HepG2 (cell line): Measurements from ENCODE around the gene SPATA13. TPM values are rescaled to one million over a fixed set of nuclear protein-coding genes. Genes with fewer than 3 reads are reported as not detected.

Experiments
- ATAC-seq: fragments of 200-7000 bp; cut with Tn5 transposase; 3 replicates; pipeline ENCODE4 v1.9.1; 2020; ENCODE audit warnings: mild to moderate bottlenecking, moderate library complexity
- BruUV-seq: library from RNA; stranded (reverse); fragments of 400-500 nt; replicated peaks from 2 replicates; lab custom pipeline; 2021; lab: Mats Ljungman, UMichigan
- CTCF ChIA-PET: fragments of 300-600 bp; formaldehyde crosslinking; extraction: SDS; loops from one replicate; lab custom pipeline; 2021; ENCODE audit warnings: low total read pairs, inconsistent platforms, low intra/inter-chr PET ratio; lab: Yijun Ruan, JAX
- POLR2A ChIA-PET: fragments of 350-600 bp; sonication (Branson Sonifier 250); formaldehyde crosslinking; loops from one replicate; lab custom pipeline; 2020; ENCODE audit warnings: antibody characterized with exemption, inconsistent platforms; lab: Yijun Ruan, JAX
- DNase-seq: peaks from one replicate; pipeline ENCODE4 v3.0.0-alpha.2; 2015; ENCODE audit warnings: low spot score
- FAIRE-seq: peaks from 3 replicates; lab custom pipeline; 2011; peaks lifted over from hg19 to GRCh38; lab: Jason Lieb, UNC
- H2AFZ ChIP-seq: one replicate; pipeline ENCODE4 v1.6.1; 2011; ENCODE audit warnings: low read length, inconsistent platforms
- H3K27ac ChIP-seq: fragments of 300-600 bp; 3 replicates; pipeline ENCODE4 v1.8.0; 2011; ENCODE audit warnings: mixed run types, mild to moderate bottlenecking, mixed read lengths, low read length, inconsistent platforms; ENCODE audit not compliant: insufficient read depth; ENCODE audit errors: extremely low read length
- H3K27me3 ChIP-seq, 2 experiments: fragments of 200-600 bp in 1 of 2; 2 replicates in 1 of 2; 3 replicates in 1 of 2; pipeline versions ENCODE4 v1.6.0 to v1.8.0; 2011; ENCODE audit warnings: low read length in 2 of 2, mild to moderate bottlenecking in 2 of 2, moderate library complexity in 2 of 2, inconsistent platforms in 1 of 2; ENCODE audit not compliant: insufficient read depth in 2 of 2, control insufficient read depth in 1 of 2
- H3K36me3 ChIP-seq, 2 experiments: fragments of 200-600 bp in 1 of 2; replicated peaks in 1 of 2; 2 replicates in 1 of 2; 3 replicates in 1 of 2; pipeline versions ENCODE4 v1.5.1 to v1.8.0; 2011; ENCODE audit warnings: low read length in 2 of 2, inconsistent platforms in 1 of 2; ENCODE audit not compliant: insufficient read depth in 2 of 2, control insufficient read depth in 1 of 2
- H3K4me1 ChIP-seq: 2 replicates; pipeline ENCODE4 v1.5.1; 2012; ENCODE audit warnings: low read length, inconsistent platforms; ENCODE audit not compliant: insufficient read depth
- H3K4me2 ChIP-seq: 2 replicates; pipeline ENCODE4 v1.6.0; 2011; ENCODE audit warnings: low read depth, low read length, inconsistent platforms
- H3K4me3 ChIP-seq, 3 experiments: fragments of 200-600 bp in 1 of 3; sonication (generic), shearing (Covaris generic) in 1 of 3; replicated peaks in 1 of 3; 2 replicates each; pipeline ENCODE4 v1.5.1; 2011 to 2016; ENCODE audit warnings: low read length in 3 of 3, inconsistent platforms in 2 of 3, low read depth in 2 of 3, mild to moderate bottlenecking in 2 of 3, control low read depth in 1 of 3, mixed read lengths in 1 of 3; ENCODE audit not compliant: insufficient read depth in 1 of 3
- H3K79me2 ChIP-seq: one replicate; pipeline ENCODE4 v1.6.1; 2011; ENCODE audit warnings: low read length, inconsistent platforms; ENCODE audit not compliant: insufficient read depth
- H3K9ac ChIP-seq: 2 replicates; pipeline ENCODE4 v1.6.0; 2011; ENCODE audit warnings: mild to moderate bottlenecking, low read depth, low read length, inconsistent platforms; ENCODE audit not compliant: insufficient read depth
- H3K9me3 ChIP-seq: 2 replicates; pipeline ENCODE4 v1.5.1; 2012; ENCODE audit warnings: mild to moderate bottlenecking, low read length
- H4K20me1 ChIP-seq: 2 replicates; pipeline ENCODE4 v1.6.0; 2011; ENCODE audit warnings: inconsistent platforms, mild to moderate bottlenecking, low read length, moderate library complexity; ENCODE audit not compliant: insufficient read depth
- RORA ChIP-seq: sonication (generic); formaldehyde crosslinking; IDR thresholded peaks from 2 replicates; pipeline ENCODE4 v1.5.0; 2020; ENCODE audit warnings: mild to moderate bottlenecking, missing genetic modification reagents, moderate library complexity
- ZFAT ChIP-seq: sonication (generic); formaldehyde crosslinking; conservative IDR thresholded peaks from 2 replicates; pipeline ENCODE4 v1.8.1; 2023; ENCODE audit warnings: missing genetic modification reagents, inconsistent platforms
- ZNF562 ChIP-seq: sonication (generic); formaldehyde crosslinking; IDR thresholded peaks from 2 replicates; pipeline ENCODE4 v1.8.0; 2022; ENCODE audit warnings: missing genetic modification reagents, borderline replicate concordance
- ZNF777 ChIP-seq: sonication (generic); formaldehyde crosslinking; IDR thresholded peaks from 2 replicates; pipeline ENCODE4 v1.4.0; 2020; ENCODE audit warnings: missing genetic modification reagents
- ZNF780A ChIP-seq: sonication (generic); formaldehyde crosslinking; IDR thresholded peaks from 2 replicates; pipeline ENCODE4 v1.8.0; 2022; ENCODE audit warnings: mild to moderate bottlenecking, missing genetic modification reagents, moderate library complexity
- WGBS: methylation state at CpG from one replicate; pipeline ENCODE4 v1.1.6; 2017; ENCODE audit warnings: low lambda C conversion rate; 5-methylcytosine and 5-hydroxymethylcytosine counted together
- in situ Hi-C: cut with HindIII; loops from 2 replicates; pipeline ENCODE4 v1.10.0; 2017; ENCODE audit warnings: low pct_unique_long_range_greater_than_20kb; ENCODE audit not compliant: extremely low pct_ligation_motif_present
- intact Hi-C: fragments of 100-400 bp; cut with micrococcal nuclease; formaldehyde crosslinking; loops from one replicate; pipeline ENCODE4 v1.10.0; 2022; ENCODE audit not compliant: unreplicated experiment
- polyA plus RNA-seq, 8 experiments: library from polyadenylated mRNA; depleted of rRNA in 3 of 8; stranded (reverse) in 7 of 8; unstranded in 1 of 8; fragments of >200 nt; fragmentation: Illumina TruSeq in 4 of 8; extraction: Trizol in 4 of 8; gene quantifications; 2 replicates each; pipeline versions ENCODE4 v1.2.1 to v1.2.3, GENCODE V29; 2011 to 2016; ENCODE audit warnings: low read depth in 4 of 8, missing spikeins in 1 of 8, mixed read lengths in 1 of 8; ENCODE audit not compliant: insufficient read depth in 1 of 8
- total RNA-seq, 5 experiments: library from RNA; depleted of rRNA; stranded (reverse); fragments of >200 nt; fragmentation: Illumina TruSeq; extraction: Trizol; gene quantifications; 2 replicates each; pipeline ENCODE4 v1.2.3, GENCODE V29; 2016; ENCODE audit warnings: low read depth in 1 of 5
- TF ChIP-seq, protein P1 (sequence below): sonication (generic); formaldehyde crosslinking; IDR thresholded peaks from 2 replicates; pipeline ENCODE4 v1.5.0; 2020; ENCODE audit warnings: missing genetic modification reagents
- TF ChIP-seq, protein P2 (sequence below): sonication (generic); formaldehyde crosslinking; IDR thresholded peaks from 2 replicates; pipeline ENCODE4 v1.4.0; 2020; ENCODE audit warnings: missing genetic modification reagents
- TF ChIP-seq, protein P3 (sequence below): IDR thresholded peaks from 2 replicates; pipeline ENCODE4 v1.6.1; 2016
- TF ChIP-seq, protein P4 (sequence below): sonication (generic); formaldehyde crosslinking; IDR thresholded peaks from 2 replicates; pipeline ENCODE4 v1.4.0; 2020; ENCODE audit warnings: missing genetic modification reagents, borderline replicate concordance

Gene SPATA13
- total and polyA plus RNA-seq, 2 of the 13 experiments (the other 11 are each of a cell fraction or from before 2014, with no cell fraction given): 11.3 to 14.2 TPM

DNA sequence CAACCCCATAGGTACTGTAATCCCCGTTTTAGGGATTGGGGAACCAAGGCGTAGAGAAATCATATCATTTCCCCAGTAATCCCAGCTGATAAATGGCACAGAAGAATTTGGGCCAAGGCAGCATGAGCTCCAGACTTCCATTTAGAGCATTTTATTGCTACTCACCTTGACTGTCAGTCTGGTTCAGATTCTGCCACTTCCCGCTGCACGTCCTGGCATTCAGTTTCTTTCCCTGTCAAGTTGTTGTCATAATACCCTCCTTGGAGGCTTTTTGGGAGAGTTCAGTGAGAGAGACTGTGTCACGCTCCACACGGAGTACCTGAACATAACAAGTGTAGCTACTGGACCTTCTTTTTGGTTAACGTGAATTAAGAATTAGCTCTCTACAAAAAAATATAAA, 141.4 kb downstream of the SPATA13 start:
- H3K9me3 ChIP-seq: no peaks in the 10 kb centered on the region
- H3K4me2 ChIP-seq: no peak overlapping the region
- in situ Hi-C loops: no loop called here
- H3K4me3 ChIP-seq: no peak overlapping the region
- H3K36me3 ChIP-seq: peaks cover 30 to 64% of the 10 kb centered on the region in 2 experiments
- DNase-seq (no peak), FAIRE-seq (no peak), ATAC-seq (no peak)
- intact Hi-C loops: no loop called here
- CTCF ChIA-PET: no interaction called here
- H3K4me1 ChIP-seq: peaks cover 1% of the 10 kb centered on the region
- H3K9ac ChIP-seq: no peak overlapping the region
- H3K27me3 ChIP-seq: no peaks in the 10 kb centered on the region
- BruUV-seq: no TSS peak
- no peak overlapping the region for H2AFZ ChIP-seq
- no peak overlapping the region for H3K27ac ChIP-seq
- POLR2A ChIA-PET: no interaction called here
- no peaks in the 10 kb centered on the region for H3K79me2 ChIP-seq
- 96% methylated on average over 7 of the region's 7 CpGs for WGBS
- no peaks in the 10 kb centered on the region for H4K20me1 ChIP-seq
- TF ChIP-seq ZFAT (CRISPR knock-in tag): no peak
- TF ChIP-seq ZNF780A (CRISPR knock-in tag): no peak
- TF ChIP-seq ZNF777 (CRISPR knock-in tag): no peak
- TF ChIP-seq, protein P1, sequence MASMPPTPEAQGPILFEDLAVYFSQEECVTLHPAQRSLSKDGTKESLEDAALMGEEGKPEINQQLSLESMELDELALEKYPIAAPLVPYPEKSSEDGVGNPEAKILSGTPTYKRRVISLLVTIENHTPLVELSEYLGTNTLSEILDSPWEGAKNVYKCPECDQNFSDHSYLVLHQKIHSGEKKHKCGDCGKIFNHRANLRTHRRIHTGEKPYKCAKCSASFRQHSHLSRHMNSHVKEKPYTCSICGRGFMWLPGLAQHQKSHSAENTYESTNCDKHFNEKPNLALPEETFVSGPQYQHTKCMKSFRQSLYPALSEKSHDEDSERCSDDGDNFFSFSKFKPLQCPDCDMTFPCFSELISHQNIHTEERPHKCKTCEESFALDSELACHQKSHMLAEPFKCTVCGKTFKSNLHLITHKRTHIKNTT (CRISPR knock-in tag): no peak
- TF ChIP-seq ZNF562: no peak
- TF ChIP-seq RORA (CRISPR knock-in tag): no peak
- TF ChIP-seq, protein P2, sequence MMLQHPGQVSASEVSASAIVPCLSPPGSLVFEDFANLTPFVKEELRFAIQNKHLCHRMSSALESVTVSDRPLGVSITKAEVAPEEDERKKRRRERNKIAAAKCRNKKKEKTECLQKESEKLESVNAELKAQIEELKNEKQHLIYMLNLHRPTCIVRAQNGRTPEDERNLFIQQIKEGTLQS (CRISPR knock-in tag): no peak
- TF ChIP-seq, protein P3, sequence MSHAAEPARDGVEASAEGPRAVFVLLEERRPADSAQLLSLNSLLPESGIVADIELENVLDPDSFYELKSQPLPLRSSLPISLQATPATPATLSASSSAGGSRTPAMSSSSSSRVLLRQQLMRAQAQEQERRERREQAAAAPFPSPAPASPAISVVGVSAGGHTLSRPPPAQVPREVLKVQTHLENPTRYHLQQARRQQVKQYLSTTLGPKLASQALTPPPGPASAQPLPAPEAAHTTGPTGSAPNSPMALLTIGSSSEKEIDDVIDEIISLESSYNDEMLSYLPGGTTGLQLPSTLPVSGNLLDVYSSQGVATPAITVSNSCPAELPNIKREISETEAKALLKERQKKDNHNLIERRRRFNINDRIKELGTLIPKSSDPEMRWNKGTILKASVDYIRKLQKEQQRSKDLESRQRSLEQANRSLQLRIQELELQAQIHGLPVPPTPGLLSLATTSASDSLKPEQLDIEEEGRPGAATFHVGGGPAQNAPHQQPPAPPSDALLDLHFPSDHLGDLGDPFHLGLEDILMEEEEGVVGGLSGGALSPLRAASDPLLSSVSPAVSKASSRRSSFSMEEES: no peak
- TF ChIP-seq, protein P4, sequence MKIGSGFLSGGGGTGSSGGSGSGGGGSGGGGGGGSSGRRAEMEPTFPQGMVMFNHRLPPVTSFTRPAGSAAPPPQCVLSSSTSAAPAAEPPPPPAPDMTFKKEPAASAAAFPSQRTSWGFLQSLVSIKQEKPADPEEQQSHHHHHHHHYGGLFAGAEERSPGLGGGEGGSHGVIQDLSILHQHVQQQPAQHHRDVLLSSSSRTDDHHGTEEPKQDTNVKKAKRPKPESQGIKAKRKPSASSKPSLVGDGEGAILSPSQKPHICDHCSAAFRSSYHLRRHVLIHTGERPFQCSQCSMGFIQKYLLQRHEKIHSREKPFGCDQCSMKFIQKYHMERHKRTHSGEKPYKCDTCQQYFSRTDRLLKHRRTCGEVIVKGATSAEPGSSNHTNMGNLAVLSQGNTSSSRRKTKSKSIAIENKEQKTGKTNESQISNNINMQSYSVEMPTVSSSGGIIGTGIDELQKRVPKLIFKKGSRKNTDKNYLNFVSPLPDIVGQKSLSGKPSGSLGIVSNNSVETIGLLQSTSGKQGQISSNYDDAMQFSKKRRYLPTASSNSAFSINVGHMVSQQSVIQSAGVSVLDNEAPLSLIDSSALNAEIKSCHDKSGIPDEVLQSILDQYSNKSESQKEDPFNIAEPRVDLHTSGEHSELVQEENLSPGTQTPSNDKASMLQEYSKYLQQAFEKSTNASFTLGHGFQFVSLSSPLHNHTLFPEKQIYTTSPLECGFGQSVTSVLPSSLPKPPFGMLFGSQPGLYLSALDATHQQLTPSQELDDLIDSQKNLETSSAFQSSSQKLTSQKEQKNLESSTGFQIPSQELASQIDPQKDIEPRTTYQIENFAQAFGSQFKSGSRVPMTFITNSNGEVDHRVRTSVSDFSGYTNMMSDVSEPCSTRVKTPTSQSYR (CRISPR knock-in tag): no peak
